Right ventricle myocardium superior (tissue), 1 donor: ENCODE data around the gene SMIM45.
A peak's percentile ranks its signal among the peaks of the same experiment; 100 is the strongest.

Source experiments
- ATAC-seq: fragments of 200-7000 bp; cut with Tn5 transposase; one replicate; pipeline ENCODE4 v1.9.1; 2020; ENCODE audit warnings: mild to moderate bottlenecking; ENCODE audit not compliant: poor library complexity
- DNase-seq: peaks from one replicate; pipeline ENCODE4 v3.0.0-alpha.2; 2020
- intact Hi-C: fragments of 100-400 bp; cut with DNase I; formaldehyde crosslinking; loops from one replicate; pipeline ENCODE4 v1.11.2; 2022
- donor health status: DM: no; HTN: yes; CAD: no; lungs with severe emphysema.

SMIM45 gene

DNA sequence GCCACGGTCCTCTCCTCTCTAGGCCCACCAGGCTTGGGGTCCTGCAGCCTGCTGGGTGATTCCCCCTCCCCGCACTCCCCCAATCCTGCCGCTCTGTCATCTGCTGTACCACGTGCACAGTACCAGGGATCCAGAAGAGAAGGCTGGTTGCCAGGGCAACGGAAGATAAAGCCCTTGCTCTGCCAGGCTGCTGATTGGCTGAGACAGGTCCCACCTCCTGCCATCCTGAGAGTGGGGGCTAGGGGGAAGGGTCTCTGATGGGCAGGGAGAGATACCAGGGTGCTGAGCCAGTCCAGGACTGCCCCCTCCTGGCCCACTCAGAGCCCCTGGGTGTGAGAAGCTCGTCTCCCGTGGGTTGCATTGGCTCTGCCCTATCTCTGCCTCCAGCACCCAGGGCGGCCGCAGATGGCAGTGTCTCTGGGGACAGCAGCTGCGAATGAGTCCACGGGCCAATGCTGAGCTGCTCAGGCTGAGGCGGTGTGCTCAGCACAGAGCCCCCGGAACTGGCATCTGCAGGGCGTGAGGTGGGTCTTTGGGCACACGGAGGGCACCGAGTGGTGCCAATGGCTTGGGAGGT lies at the start of gene SMIM45:
Gene SMIM45 (plus strand): TSS at position 253 of the 577 bp plus-strand sequence.
- DNase-seq: no peak
- intact Hi-C loops: no loop called here
- ATAC-seq: no peak

DNA sequence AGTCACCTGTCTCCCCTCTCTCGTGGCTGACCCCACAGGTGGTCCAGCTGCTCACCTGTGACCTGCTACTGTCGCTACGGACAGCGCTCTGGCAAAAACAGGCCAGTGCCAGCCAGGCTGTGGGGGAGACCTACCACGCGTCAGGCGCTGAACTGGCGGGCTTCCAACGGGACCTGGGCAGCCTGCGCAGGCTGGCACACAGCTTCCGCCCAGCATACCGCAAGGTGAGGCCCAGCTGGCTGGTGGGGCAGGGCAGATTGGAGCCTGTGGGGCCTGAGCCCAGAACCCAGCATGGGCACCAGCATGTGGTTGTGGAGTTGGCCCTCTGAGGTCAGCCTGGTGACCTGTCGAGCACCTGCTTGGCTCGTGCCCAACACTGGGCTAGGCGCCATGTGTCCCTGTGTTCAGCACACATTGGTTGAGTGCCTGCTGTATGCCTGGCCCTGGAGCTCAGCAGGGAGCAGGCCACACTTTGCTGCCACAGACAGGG lies 49.0 kb upstream of the SMIM45 start:
- intact Hi-C loops: no loop called here
- peak; percentile 88 for DNase-seq
- peak; percentile 67 for ATAC-seq

DNA sequence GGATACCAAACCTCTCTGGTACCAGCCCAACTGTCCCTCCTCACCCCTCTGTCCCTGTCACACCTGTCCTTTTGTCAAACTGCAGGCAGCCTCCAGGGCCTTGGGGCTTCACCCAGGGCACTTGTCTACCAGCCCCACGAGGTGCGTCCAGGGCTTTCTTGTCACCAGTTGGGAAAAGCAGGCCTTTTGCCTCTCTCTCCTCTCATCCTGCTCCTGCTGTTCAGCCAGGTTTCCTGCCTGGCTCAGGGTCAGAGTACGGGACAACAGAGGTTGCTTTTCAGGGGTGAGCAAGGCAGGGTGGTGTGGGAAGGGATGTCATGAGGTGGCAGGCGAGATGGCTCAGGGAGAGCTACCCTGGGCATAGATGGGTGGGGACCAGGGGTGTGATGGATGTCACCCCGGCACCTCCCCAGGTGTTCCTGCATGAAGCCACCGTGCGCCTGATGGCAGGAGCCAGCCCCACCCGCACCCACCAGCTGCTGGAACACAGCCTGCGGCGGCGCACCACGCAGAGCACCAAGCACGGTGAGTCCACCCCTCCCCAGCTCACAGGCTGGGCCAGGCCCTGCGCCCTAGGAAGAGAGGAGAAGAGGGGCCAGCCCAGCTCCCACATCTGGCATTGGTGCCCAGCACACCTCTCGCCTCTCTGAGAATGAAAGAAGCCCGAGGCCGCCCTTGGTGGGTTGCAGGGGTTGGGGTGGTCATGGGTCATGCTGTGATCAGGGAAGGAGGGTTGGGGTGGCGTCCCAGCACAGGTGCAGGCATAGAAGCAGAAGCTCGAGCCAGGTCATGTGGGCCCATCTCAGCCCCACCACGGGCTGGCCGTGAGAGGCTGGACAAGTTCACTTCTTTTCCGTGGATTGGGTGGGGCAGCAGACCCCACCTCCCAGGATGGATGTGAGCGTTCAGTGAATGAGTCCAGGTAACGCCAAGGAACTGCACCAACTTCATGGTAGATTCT lies 47.2 kb upstream of the SMIM45 start:
- DNase-seq (peak; percentile 30), ATAC-seq (no peak)
- intact Hi-C loops: no loop called here

DNA sequence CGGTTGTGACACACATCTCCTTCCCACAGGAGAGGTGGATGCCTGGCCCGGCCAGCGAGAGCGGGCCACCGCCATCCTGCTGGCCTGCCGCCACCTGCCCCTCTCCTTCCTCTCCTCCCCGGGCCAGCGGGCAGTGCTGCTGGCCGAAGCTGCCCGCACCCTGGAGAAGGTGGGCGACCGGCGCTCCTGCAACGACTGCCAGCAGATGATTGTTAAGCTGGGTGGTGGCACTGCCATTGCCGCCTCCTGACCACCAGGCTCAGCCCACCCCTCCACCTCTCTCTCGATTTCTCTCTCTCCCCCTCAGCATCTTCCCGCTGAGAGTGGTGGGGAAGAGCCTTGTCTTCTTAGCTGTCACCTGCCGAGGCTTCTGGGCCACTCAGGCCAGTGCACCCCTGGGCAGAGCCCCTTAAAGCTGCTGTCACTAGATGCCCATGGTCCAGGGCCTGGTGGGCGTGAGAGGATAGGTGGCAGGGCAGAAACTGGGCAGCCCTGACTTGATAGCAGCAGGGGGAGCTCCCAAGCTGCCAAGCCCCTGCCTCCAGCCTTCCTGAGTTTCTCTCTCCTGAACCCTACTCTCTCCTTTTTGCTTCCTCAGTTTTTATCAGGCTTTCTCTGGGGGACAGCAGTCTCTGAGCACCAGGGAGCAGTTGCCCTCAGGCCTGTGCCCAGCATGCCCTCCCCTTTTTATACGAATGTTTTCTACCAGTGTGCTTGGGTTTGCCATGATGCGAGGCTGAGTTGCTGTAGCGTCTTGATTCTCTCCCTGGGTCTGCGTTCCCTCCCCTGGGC lies 46.3 kb upstream of the SMIM45 start:
- intact Hi-C loops: no loop called here
- no peak for ATAC-seq

DNA sequence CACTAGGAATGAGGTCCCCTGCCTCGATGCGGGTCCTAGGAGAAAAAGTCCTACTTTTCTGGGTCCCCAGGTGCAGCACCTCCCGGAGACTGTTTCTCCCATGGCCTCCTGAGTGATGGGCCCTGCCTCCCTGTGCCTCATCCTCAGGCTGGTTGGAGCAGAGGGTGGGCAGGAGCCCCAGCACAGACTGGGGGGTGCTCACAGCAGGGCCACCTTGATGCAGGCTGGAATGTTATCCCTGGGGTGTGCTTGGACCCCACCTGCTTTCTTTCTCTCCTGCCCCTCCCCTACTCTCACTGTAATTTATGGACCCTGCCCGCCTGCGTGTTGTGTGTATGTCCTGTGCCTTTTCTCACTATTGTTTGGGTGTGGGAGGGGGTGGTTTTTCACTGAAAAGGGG lies 45.1 kb upstream of the SMIM45 start:
- DNase-seq: no peak
- ATAC-seq: no peak
- intact Hi-C loops: no loop called here

More for the DNA sequence above, 46.3 kb upstream of the SMIM45 start:
- DNase-seq: peak; percentile 38

DNA sequence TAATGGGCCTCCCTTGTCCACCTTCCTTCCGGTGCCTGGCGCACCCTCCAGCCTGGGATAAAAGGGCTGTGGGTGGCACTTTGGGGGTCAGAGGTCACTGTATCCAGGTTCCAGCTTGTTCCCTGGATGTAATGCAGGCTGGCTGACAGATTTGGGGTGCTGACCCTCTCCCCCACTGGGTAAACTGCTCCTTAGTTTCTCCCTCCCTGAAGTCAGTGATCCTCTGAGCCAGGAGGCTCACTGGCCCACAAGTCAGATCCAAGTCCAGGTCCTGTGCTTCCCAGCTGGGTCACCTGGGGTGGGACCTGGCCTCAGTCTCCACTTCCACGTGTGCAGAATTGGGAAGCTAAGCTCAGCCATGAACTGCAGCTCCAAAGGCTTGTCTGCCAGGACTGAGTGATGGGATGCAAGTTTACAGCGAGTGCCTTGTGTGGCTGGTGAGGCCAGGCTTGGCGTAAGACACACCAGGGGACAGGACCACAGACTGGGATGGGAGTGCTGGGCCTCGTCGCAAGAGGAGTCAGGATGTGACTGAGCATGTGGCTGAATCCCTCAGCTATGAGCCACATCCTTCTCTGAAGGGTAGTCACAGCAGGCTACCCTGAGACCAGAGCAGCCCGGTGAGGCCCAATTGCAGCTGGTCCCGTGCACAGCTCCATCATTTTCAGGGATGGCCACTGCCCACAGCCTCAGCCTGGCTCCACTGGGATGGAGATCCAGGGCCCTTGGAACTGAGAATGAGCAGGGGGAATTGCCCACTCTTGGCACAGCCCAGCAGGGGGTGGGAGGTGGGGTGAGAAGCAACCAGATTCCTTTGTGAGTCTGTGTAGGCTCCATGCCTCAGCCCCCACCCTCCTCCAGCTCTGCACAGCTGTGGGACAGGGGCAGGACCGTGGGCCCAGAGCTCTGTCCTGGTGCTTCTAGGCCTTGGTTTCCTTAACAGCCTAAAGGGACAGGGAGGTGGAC lies 44.2 kb upstream of the SMIM45 start:
- ATAC-seq: no peak
- no peak for DNase-seq
- intact Hi-C loops: no loop called here

DNA sequence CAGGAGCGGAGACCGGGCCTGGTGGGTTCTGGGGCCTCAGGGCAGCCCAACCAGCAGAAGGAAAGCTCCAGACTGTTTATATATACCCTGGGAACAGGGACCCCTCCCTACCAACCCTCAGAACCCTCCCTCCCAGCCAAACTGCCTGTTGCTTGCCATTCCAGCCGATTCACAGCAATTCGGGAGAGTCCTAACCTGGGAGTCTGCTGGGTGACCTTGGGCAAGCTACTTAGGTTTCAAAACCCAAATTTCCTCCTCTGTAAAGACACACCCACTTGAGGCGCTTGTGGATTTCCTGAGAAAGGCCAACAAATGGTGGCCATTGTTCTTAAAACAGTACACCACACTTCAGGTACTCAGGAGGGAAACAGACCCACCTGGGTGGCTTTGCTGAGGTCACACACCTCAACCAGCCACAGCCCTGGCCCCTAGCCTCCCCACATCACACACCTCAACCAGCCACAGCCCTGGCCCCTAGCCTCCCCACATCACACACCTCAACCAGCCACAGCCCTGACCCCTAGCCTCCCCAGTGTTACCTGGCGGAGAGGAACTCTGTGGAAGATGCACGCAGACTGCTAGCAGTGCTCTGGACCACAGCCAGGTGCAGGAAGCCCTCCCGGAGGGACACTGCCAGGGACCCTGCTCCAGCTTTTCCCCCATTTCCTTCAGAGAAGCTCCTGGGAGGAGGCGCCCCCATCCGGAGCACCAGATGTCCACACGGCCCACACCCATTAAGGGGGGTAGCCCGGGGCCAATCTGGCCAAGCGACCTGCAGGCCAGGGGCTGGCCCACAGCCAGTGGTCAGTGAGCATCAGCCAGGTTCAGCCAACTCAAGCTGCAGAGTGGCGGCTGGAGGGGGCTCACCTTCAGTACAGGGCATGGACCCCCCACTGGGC lies 43.3 kb upstream of the SMIM45 start:
- no peak for ATAC-seq
- intact Hi-C loops: no loop called here
- no peak for DNase-seq

DNA sequence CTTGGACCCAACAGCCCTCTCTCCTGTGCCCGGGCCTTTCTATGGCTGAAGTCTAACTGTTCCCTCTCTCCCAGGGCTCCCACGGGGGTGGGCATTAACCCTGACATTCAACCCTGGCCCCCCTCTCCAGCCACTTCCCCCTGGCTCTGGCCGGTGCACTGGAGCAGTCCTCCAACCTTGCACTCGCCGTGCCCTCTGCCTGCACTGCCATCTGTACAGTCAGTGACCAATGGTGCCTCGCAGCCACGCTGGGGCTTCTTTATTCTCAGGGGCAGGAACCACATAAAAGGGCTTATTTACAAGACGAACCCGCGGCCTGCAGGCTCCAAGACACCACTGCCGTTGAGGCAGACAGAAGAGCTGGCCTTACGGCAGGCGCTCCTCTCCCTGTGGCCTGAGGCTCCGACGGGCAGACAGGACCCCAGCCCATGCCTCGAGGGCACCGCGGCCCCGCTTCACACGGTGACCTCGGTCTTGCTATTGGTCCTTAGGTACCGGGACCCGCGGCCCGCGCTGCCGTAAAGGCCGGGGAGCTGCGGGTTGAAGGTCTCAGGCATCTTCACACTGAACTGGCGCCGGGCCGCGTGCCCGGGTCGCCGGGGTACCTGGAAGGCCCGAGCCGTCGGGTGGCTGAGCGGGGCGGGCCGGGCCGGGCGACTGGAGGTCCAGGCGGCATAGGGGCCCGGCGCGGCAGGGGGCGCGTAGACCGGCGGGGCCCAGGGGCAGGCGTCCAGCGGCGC lies 42.5 kb upstream of the SMIM45 start:
- intact Hi-C loops: no loop called here
- ATAC-seq: no peak
- DNase-seq: peak; percentile 37

DNA sequence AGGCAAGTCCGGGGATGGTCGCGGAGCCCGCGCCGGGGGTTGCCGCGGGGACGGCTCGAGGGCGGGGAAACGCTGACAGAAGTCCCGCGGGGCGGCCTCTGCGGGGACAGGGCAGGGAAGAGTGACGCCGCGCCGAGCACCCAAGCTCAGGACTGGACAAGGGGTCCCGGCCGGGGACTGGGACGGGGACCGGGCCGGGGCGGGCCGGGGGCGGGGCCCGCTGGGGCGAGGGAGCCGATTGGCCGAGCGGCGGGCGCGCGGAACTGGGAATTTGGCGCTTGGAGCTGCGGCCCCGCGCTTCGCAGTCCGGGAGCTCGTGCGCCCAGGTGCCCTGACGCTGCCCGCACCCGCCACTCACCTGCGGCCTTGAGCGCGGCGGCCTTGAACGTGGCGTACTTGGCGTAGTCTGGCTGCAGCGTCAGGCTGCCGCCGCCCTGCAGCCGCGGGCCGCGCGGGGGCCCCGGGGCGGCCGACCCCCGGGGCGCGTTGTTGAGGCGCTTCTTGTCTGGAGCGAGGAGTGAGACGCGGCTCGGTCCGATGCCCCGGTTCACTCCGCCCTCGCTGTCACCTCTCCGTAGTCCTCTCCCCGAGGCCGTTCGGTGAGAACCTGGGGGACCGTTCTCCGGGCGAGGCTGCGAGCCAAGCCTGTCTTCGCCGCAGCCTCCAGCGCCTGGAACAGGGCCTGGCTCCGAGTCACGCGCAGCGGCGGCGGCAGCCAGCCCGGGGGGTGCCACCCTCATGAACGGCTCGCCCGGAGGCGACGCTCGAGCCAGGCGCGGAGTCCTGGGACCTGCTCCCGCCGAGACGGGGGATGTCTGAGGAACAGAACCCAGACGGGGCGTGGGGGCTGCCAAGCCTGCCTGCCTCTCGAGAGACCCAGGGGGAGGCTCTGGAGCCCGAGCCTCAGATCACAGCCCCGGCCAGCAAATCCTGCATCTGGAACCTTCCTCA lies 41.6 kb upstream of the SMIM45 start:
- intact Hi-C loops: no loop called here
- DNase-seq (peak; percentile 72), ATAC-seq (peak; percentile 79)

DNA sequence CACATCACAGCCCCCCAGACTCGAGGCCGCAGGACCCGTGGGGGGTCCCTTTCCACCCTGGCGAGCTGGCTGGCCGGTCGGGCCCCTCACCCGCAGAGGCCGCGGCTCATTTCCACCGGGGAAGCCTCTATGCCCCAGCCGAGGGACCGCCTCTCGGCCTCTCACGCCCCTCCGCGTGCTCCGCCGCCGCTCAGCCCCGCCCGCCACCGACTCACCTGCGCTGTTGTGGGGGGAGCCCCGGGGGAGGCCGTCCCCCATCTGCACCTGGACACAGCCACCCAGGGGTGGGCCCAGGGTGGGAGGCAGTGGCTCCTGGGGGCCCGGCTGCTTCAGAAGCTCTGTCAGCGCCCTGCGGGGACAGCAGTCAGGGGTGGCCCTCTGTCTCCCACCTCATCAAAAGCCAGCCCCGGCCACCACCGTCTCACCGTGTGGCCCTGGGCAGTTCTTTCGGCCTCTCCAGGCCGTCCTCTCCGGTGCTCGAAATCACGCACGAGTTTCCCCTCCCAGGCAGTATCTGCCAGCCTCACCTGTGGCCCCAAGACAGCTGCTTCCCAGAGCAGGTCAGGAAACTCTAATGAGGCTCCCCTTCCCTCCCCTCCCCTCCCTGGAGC lies 40.8 kb upstream of the SMIM45 start:
- ATAC-seq (no peak), DNase-seq (no peak)
- intact Hi-C loops: no loop called here

DNA sequence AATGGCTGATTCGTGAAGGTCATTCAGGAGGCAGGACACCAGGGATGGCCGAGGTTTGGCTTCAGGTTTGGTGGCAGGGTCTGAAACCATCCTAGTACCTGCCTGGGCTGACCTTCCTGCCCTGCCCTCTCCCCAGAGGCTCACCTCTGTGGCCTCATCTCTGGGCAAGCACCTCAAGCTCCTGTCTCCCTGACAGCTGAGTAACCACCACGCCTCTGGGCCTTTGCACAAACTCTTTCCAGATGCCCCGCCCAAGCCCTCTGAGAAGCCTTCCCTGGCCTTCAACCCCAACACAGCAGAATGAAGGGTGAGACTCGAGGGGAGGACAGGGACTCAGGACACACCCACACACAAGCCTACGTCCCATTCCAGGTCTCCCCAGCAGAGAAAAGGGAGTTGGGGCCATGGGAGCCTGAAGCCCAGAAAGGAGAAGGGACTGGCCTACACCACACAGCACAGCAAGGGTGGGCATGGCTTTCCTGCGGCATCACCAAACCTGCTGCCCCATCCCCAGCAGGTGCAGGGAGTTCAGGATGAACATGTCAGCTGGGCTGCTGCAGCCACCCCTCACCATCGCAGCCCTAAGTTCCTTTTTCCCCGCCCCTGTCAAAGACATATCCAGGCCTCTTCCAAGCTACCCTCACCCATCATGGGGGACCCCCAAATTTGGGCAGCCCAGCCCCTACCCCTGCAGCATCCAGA lies 39.5 kb upstream of the SMIM45 start:
- intact Hi-C loops: no loop called here

DNA sequence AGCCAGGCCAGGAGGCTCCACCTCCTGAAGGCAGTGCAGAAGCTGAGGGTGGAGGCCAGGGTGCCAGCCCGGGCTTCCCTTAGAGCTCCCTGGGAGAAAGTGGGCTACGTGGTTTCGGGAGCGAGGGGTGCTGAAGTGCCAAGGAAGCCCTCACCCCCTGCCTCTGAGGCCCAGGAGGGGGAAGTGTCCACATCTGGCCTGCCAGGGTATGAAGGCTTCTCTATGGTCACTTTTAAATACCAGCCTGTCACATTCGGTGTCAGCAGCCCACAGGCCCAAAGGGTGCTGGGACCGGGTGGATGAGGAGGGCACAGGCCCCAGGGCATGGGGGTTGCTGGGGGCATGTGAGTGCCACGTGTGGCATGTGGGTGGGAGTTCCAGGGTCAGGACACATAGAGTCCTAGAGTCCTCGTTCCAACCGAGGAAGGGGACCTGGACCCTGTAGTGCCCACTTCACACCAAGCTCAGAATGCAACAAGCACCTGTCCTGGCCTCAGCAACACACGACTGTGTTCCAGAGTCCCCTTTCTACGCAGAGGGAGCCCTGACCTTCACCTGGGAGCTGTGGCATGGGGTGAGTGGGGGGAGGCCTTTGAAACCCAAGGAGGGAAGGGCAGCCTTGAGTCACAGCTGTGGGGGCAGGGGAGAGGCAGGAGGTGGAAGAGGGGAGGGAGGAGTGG lies 38.8 kb upstream of the SMIM45 start:
- no peak for DNase-seq
- intact Hi-C loops: no loop called here
- no peak for ATAC-seq

More for the DNA sequence above, 39.5 kb upstream of the SMIM45 start:
- DNase-seq (no peak), ATAC-seq (no peak)

DNA sequence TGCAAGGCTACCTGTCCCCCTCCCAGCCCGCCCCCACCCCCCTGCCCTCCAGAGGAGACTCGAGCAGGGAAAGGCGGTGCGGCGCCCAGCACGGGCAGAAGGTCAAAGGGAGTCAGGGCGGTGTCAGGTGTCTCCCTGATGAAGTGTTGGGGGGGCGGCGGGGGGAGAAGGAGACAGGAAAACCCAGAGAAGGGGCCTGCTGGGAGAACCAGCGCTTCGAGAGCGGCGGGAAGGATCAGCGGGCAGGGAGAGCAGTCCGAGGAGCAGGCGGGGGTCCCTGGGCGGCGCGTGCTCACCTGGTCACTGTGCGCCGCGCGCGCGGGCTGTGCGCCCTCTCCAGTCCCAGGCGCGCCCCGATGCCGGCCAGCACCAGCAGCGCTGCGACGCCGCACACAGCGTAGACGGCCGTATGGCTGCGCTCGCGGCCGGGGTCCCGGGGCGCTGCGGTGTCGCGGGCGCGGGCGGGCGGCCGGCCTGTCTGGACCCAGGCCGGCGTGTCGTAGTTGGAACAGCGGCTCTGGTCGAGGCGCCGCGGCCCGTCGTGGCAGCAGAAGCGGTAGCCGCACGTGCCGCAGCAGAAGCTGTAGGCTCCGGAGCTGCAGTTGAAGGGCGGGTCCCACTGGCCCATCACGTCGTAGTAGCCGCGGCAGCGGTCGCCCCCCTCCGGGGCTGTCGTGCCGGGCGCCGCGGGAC lies 38.0 kb upstream of the SMIM45 start:
- ATAC-seq: no peak
- intact Hi-C loops: no loop called here
- no peak for DNase-seq
